HepG2 (cell line): ENCODE data around the gene CD68. TPM values are rescaled to one million over a fixed set of nuclear protein-coding genes. Genes with fewer than 3 reads are reported as not detected.

Experiments used
- ARNTL ChIP-seq: sonication (generic); formaldehyde crosslinking; IDR thresholded peaks from 2 replicates; pipeline ENCODE4 v1.4.0; 2020; ENCODE audit warnings: mild to moderate bottlenecking, missing genetic modification reagents
- BHLHE40 ChIP-seq: IDR thresholded peaks from 2 replicates; pipeline ENCODE4 v1.6.1; 2011; ENCODE audit warnings: low read length, improper control_type of control experiment
- BORCS8-MEF2B ChIP-seq: sonication (generic); formaldehyde crosslinking; IDR thresholded peaks from 2 replicates; pipeline ENCODE4 v1.8.0; 2022; ENCODE audit warnings: mild to moderate bottlenecking, missing genetic modification reagents
- KLF6 ChIP-seq: IDR thresholded peaks from 2 replicates; pipeline ENCODE4 v1.8.0; 2016; ENCODE audit warnings: missing biosample characterization, missing genetic modification reagents
- MBNL3 ChIP-seq: fragments of 250-450 bp; sonication (Bioruptor Pico); conservative IDR thresholded peaks from 2 replicates; pipeline ENCODE4 v1.8.0; 2022; ENCODE audit warnings: mild to moderate bottlenecking, inconsistent platforms
- MEIS2 ChIP-seq: sonication (generic); formaldehyde crosslinking; IDR thresholded peaks from 2 replicates; pipeline ENCODE4 v1.9.0; 2021; ENCODE audit warnings: mild to moderate bottlenecking, missing genetic modification reagents
- REPIN1 ChIP-seq: sonication (generic); formaldehyde crosslinking; IDR thresholded peaks from 2 replicates; pipeline ENCODE4 v1.8.0; 2022; ENCODE audit warnings: missing genetic modification reagents, low read depth, mild to moderate bottlenecking, borderline replicate concordance
- RORA ChIP-seq: sonication (generic); formaldehyde crosslinking; IDR thresholded peaks from 2 replicates; pipeline ENCODE4 v1.5.0; 2020; ENCODE audit warnings: mild to moderate bottlenecking, missing genetic modification reagents, moderate library complexity
- SP5 ChIP-seq: IDR thresholded peaks from 2 replicates; pipeline ENCODE4 v1.6.1; 2016; ENCODE audit warnings: low read depth, borderline replicate concordance
- ZMYM4 ChIP-seq: sonication (generic); formaldehyde crosslinking; IDR thresholded peaks from 2 replicates; pipeline ENCODE4 v1.8.1; 2023; ENCODE audit warnings: mild to moderate bottlenecking, missing genetic modification reagents
- ZNF232 ChIP-seq: sonication (generic); formaldehyde crosslinking; IDR thresholded peaks from 2 replicates; pipeline ENCODE4 v1.4.0; 2020; ENCODE audit warnings: missing genetic modification reagents, borderline replicate concordance
- ZNF33A ChIP-seq: sonication (generic); formaldehyde crosslinking; IDR thresholded peaks from 2 replicates; pipeline ENCODE4 v1.5.1; 2020; ENCODE audit warnings: missing genetic modification reagents, mild to moderate bottlenecking, moderate library complexity, borderline replicate concordance
- ZSCAN30 ChIP-seq: sonication (generic); formaldehyde crosslinking; IDR thresholded peaks from 2 replicates; pipeline ENCODE4 v1.5.0; 2020; ENCODE audit warnings: mild to moderate bottlenecking, missing genetic modification reagents
- polyA plus RNA-seq, 8 experiments: library from polyadenylated mRNA; depleted of rRNA in 3 of 8; stranded (reverse) in 7 of 8; unstranded in 1 of 8; fragments of >200 nt; fragmentation: Illumina TruSeq in 4 of 8; extraction: Trizol in 4 of 8; gene quantifications; 2 replicates each; pipeline versions ENCODE4 v1.2.1 to v1.2.3, GENCODE V29; 2011 to 2016; ENCODE audit warnings: low read depth in 4 of 8, missing spikeins in 1 of 8, mixed read lengths in 1 of 8; ENCODE audit not compliant: insufficient read depth in 1 of 8
- total RNA-seq, 5 experiments: library from RNA; depleted of rRNA; stranded (reverse); fragments of >200 nt; fragmentation: Illumina TruSeq; extraction: Trizol; gene quantifications; 2 replicates each; pipeline ENCODE4 v1.2.3, GENCODE V29; 2016; ENCODE audit warnings: low read depth in 1 of 5
- TF ChIP-seq, protein P1 (sequence below): sonication (generic); formaldehyde crosslinking; IDR thresholded peaks from 2 replicates; pipeline ENCODE4 v1.9.0; 2021; ENCODE audit warnings: missing genetic modification reagents, mild to moderate bottlenecking, borderline replicate concordance
- TF ChIP-seq, protein P2 (sequence below): IDR thresholded peaks from 2 replicates; pipeline ENCODE4 v1.6.1; 2016; ENCODE audit warnings: mild to moderate bottlenecking
- TF ChIP-seq, protein P3 (sequence below): IDR thresholded peaks from 2 replicates; pipeline ENCODE4 v1.6.1; 2016
- TF ChIP-seq, protein P4 (sequence below): fragments of 450-650 bp; IDR thresholded peaks from 2 replicates; pipeline ENCODE4 v1.6.1; 2017
- TF ChIP-seq, protein P5 (sequence below), 2 experiments: sonication (generic) in 1 of 2; formaldehyde crosslinking in 1 of 2; IDR thresholded peaks; 2 replicates each; pipeline versions ENCODE4 v1.4.0 to v1.6.1; 2018 to 2020; ENCODE audit warnings: missing genetic modification reagents in 2 of 2, borderline replicate concordance in 1 of 2, low read depth in 1 of 2, mild to moderate bottlenecking in 1 of 2, missing biosample characterization in 1 of 2
- TF ChIP-seq, protein P6 (sequence below): conservative IDR thresholded peaks from 2 replicates; pipeline ENCODE4 v1.6.1; 2018; ENCODE audit warnings: missing genetic modification reagents
- TF ChIP-seq, protein P7 (sequence below): sonication (generic); formaldehyde crosslinking; IDR thresholded peaks from 2 replicates; pipeline ENCODE4 v1.4.0; 2020; ENCODE audit warnings: missing genetic modification reagents, borderline replicate concordance
- TF ChIP-seq, protein P8 (sequence below): sonication (generic); formaldehyde crosslinking; IDR thresholded peaks from 2 replicates; pipeline ENCODE4 v1.4.0; 2020; ENCODE audit warnings: mild to moderate bottlenecking, missing genetic modification reagents

CD68 gene
- total and polyA plus RNA-seq, 2 of the 13 experiments (the other 11 are each of a cell fraction or from before 2014, with no cell fraction given), result 10.3 to 104 TPM

DNA sequence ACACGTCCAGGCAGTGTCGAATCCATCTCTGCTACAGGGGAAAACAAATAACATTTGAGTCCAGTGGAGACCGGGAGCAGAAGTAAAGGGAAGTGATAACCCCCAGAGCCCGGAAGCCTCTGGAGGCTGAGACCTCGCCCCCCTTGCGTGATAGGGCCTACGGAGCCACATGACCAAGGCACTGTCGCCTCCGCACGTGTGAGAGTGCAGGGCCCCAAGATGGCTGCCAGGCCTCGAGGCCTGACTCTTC lies 7.2 kb upstream of the CD68 start (continued):
- TF ChIP-seq MBNL3 (CRISPR knock-in tag) (no peak), RORA (no peak), BORCS8-MEF2B (peak; percentile 68; the same call in 1 of the 2 replicates), KLF6 (CRISPR knock-in tag) (peak; percentile 91), ARNTL (CRISPR knock-in tag) (peak; percentile 98), ZMYM4 (CRISPR knock-in tag) (peak; percentile 77; the same call in 1 of the 2 replicates), BHLHE40 (peak; percentile 99), MEIS2 (CRISPR knock-in tag) (0 out of 2 replicates have a peak, but pooled peaks have one; percentile 92), REPIN1 (CRISPR knock-in tag) (peak; percentile 87; the same call in 1 of the 2 replicates), SP5 (CRISPR knock-in tag) (no peak), ZNF33A (no peak), ZNF232 (CRISPR knock-in tag) (0 out of 2 replicates have a peak, but pooled peaks have one; percentile 52), ZSCAN30 (CRISPR knock-in tag) (no peak)
- TF ChIP-seq, protein P1, sequence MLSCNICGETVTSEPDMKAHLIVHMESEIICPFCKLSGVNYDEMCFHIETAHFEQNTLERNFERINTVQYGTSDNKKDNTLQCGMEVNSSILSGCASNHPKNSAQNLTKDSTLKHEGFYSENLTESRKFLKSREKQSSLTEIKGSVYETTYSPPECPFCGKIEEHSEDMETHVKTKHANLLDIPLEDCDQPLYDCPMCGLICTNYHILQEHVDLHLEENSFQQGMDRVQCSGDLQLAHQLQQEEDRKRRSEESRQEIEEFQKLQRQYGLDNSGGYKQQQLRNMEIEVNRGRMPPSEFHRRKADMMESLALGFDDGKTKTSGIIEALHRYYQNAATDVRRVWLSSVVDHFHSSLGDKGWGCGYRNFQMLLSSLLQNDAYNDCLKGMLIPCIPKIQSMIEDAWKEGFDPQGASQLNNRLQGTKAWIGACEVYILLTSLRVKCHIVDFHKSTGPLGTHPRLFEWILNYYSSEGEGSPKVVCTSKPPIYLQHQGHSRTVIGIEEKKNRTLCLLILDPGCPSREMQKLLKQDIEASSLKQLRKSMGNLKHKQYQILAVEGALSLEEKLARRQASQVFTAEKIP (CRISPR knock-in tag), result no peak
- TF ChIP-seq, protein P2, sequence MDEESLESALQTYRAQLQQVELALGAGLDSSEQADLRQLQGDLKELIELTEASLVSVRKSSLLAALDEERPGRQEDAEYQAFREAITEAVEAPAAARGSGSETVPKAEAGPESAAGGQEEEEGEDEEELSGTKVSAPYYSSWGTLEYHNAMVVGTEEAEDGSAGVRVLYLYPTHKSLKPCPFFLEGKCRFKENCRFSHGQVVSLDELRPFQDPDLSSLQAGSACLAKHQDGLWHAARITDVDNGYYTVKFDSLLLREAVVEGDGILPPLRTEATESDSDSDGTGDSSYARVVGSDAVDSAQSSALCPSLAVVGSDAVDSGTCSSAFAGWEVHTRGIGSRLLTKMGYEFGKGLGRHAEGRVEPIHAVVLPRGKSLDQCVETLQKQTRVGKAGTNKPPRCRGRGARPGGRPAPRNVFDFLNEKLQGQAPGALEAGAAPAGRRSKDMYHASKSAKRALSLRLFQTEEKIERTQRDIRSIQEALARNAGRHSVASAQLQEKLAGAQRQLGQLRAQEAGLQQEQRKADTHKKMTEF (CRISPR knock-in tag), result no peak; the same call in 1 of the 2 replicates
- TF ChIP-seq, protein P3, sequence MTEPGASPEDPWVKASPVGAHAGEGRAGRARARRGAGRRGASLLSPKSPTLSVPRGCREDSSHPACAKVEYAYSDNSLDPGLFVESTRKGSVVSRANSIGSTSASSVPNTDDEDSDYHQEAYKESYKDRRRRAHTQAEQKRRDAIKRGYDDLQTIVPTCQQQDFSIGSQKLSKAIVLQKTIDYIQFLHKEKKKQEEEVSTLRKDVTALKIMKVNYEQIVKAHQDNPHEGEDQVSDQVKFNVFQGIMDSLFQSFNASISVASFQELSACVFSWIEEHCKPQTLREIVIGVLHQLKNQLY (CRISPR knock-in tag), result peak; percentile 67; the same call in 1 of the 2 replicates
- TF ChIP-seq, protein P4, sequence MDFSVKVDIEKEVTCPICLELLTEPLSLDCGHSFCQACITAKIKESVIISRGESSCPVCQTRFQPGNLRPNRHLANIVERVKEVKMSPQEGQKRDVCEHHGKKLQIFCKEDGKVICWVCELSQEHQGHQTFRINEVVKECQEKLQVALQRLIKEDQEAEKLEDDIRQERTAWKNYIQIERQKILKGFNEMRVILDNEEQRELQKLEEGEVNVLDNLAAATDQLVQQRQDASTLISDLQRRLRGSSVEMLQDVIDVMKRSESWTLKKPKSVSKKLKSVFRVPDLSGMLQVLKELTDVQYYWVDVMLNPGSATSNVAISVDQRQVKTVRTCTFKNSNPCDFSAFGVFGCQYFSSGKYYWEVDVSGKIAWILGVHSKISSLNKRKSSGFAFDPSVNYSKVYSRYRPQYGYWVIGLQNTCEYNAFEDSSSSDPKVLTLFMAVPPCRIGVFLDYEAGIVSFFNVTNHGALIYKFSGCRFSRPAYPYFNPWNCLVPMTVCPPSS, result no peak
- TF ChIP-seq, protein P5, sequence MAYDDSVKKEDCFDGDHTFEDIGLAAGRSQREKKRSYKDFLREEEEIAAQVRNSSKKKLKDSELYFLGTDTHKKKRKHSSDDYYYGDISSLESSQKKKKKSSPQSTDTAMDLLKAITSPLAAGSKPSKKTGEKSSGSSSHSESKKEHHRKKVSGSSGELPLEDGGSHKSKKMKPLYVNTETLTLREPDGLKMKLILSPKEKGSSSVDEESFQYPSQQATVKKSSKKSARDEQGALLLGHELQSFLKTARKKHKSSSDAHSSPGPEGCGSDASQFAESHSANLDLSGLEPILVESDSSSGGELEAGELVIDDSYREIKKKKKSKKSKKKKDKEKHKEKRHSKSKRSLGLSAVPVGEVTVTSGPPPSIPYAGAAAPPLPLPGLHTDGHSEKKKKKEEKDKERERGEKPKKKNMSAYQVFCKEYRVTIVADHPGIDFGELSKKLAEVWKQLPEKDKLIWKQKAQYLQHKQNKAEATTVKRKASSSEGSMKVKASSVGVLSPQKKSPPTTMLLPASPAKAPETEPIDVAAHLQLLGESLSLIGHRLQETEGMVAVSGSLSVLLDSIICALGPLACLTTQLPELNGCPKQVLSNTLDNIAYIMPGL (CRISPR knock-in tag; IDR thresholded peaks at IDR 0.05; ENCODE audit: borderline replicate concordance in 1 of 2, low read depth in 1 of 2), result no peak; a peak in 2 of 4 replicates
- TF ChIP-seq, protein P6, sequence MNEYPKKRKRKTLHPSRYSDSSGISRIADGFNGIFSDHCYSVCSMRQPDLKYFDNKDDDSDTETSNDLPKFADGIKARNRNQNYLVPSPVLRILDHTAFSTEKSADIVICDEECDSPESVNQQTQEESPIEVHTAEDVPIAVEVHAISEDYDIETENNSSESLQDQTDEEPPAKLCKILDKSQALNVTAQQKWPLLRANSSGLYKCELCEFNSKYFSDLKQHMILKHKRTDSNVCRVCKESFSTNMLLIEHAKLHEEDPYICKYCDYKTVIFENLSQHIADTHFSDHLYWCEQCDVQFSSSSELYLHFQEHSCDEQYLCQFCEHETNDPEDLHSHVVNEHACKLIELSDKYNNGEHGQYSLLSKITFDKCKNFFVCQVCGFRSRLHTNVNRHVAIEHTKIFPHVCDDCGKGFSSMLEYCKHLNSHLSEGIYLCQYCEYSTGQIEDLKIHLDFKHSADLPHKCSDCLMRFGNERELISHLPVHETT (CRISPR knock-in tag), result no peak; the same call in none of the 2 replicates
- TF ChIP-seq, protein P7, sequence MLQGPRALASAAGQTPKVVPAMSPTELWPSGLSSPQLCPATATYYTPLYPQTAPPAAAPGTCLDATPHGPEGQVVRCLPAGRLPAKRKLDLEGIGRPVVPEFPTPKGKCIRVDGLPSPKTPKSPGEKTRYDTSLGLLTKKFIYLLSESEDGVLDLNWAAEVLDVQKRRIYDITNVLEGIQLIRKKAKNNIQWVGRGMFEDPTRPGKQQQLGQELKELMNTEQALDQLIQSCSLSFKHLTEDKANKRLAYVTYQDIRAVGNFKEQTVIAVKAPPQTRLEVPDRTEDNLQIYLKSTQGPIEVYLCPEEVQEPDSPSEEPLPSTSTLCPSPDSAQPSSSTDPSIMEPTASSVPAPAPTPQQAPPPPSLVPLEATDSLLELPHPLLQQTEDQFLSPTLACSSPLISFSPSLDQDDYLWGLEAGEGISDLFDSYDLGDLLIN (CRISPR knock-in tag), result peak; percentile 53; the same call in 1 of the 2 replicates
- TF ChIP-seq, protein P8, sequence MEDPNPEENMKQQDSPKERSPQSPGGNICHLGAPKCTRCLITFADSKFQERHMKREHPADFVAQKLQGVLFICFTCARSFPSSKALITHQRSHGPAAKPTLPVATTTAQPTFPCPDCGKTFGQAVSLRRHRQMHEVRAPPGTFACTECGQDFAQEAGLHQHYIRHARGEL (CRISPR knock-in tag), result no peak
